ENCODE results near the gene POLR2B.
"Not testable (repeated sequence)": the region's sequence is repeated elsewhere in the genome, so short reads cannot be mapped to it uniquely, and the experiment has no call there.

The POLR2B gene

DNA sequence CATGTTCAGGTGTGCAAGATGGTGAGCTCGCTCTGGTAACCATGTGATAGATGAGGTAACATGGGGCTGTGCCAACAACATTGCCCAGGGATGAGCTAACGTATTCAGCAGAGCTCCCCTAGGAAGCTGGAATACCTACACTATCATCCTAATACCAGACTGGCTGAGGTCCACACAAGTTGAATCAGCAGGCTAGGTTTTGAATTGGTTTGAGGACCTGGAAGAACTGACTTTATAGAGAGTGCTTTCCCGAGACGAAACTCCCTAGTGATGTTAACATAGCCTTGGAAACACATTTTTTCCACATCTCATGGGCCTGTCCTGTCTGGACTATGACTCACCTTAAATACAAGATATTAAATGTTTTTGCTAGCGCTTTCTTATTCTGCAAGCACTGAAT is 74.8 kb downstream of the POLR2B start:
- DNase-seq (ENCODE audit: low read depth in 3 of 3) = no peak

DNA sequence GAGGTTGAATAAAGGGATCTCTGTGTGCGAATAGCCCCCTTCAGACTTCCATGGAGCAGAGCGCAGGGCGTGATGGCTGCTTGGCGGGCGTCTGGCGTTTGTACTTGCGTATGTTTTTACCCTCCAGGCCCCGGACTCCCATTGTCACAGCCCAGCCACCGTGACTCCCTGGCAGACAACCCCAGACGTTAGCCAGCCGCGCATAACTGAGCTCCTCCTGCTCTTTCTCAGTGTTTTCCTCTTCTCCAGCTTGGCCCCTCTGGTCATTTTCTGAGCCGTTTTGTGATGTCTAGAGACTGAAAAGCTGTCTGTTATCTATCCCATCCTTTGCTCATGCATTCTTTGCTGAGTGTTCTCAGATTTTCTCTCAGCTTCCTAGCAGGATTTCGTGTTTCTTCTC is 77.2 kb downstream of the POLR2B start:
- no peak for DNase-seq (ENCODE audit: low read depth in 3 of 3)

DNA sequence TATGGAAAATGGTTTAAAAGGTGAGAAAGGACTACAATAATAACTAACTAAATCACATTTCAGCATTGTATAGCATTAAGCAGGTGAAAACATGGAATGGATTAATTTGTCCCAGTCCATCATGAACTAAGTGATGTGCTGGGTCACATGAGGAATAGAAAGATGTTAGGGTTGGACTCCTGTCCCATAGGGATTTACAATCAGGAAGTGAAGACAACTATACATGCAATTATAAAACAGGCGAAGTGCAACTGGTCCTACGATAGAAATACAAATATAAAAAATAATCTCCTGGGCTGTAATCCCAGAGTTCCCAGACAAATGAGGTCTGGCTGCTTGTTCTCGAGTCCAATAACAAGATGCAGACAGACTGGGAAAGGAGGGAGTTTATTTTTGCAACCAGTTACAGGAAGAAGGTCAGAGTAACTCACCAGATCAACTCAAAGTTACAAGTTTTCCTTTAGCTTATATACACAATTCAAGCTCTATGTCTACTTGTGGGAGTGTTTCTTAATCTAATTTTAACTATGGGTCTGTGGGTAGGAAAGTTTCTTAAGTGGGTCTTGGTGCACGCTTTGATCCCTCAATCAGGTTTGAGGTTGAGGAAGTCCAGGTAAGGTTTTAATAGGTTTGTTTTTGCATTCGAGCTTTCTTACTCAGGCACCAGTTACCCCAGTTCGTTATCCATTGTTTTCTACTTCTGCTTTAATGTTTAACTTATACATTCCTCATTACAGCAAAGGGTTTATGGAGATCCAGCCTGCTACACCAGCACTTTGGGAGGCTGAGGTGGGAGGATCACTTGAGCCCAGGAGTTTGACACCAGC is 81.4 kb downstream of the POLR2B start:
- DNase-seq (ENCODE audit: low read depth in 3 of 3) = no peak

DNA sequence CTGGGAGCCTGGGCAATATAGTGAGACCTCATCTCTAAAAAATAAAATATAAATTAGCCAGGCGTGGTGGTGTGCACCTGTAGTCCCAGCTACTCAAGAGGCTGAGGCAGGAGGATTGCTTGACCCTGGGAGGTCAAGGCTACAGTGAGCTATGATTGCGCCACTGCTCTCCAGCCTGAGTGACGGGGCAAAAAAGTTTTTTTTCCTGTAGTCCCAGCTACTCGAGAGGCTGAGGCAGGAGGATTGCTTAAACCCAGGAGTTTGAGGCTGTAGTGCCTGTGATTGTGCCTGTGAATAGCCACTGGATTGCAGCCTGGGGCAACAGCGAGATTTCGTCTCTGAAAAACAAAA is 82.0 kb downstream of the POLR2B start:
- not testable (repeated sequence) for DNase-seq (ENCODE audit: low read depth in 3 of 3)

DNA sequence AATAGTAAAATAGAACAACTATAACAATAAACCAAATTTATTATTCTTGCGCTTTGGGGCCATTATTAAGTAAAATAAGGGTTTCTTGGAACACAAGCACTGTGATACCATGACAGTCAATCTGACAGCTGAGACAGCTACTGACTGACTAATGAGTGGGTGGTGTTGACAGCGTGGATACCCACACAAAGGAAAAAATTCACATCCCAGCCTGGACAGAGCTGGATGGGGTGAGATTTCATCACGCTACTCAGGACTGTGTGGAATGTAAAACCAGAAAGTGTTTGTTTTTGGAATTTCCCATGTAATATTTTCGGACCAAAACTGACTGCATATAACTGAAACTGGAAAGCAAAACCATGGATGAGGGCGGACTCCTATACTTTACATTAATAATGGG is 82.7 kb downstream of the POLR2B start:
- DNase-seq (ENCODE audit: low read depth in 3 of 3) = no peak

DNA sequence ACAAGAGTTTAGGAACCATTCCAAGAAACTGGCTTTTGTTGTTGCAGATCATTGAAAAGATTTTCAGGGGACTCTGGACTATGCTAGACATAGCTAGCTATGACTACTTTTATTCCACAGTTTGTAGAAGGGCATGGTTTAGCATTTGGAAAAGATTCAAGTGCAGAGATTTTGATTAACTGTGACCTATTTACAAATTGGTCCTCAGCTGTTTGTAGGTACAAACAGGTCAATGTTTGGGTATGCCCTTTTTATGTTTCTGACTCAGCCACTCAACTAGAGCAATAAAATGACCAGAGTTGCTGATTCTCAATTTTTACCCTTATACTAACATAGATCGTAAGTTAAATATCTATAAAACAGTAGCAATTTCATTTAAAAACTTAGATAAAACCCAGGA is 84.8 kb downstream of the POLR2B start:
- no peak for DNase-seq (ENCODE audit: low read depth in 3 of 3)

DNA sequence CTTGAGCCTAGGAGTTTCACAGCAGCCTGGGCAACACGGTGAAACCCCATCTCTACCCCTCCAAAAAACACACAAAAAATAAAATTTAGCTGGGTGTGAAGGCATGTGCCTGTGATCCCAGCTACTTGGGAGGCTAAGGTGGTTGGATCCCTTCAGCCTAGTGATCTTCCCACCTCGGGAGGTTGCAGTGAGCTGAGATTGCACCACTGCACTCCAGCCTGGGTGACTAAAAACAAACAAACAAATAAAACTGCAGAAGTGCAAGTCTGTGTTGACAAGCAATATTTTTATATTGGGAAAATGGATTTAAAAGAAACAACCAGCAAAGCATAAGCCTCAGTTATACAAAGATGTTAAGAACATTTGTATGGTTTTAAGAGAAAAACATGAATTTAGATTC is 85.4 kb downstream of the POLR2B start:
- DNase-seq (ENCODE audit: low read depth in 3 of 3) = no peak

DNA sequence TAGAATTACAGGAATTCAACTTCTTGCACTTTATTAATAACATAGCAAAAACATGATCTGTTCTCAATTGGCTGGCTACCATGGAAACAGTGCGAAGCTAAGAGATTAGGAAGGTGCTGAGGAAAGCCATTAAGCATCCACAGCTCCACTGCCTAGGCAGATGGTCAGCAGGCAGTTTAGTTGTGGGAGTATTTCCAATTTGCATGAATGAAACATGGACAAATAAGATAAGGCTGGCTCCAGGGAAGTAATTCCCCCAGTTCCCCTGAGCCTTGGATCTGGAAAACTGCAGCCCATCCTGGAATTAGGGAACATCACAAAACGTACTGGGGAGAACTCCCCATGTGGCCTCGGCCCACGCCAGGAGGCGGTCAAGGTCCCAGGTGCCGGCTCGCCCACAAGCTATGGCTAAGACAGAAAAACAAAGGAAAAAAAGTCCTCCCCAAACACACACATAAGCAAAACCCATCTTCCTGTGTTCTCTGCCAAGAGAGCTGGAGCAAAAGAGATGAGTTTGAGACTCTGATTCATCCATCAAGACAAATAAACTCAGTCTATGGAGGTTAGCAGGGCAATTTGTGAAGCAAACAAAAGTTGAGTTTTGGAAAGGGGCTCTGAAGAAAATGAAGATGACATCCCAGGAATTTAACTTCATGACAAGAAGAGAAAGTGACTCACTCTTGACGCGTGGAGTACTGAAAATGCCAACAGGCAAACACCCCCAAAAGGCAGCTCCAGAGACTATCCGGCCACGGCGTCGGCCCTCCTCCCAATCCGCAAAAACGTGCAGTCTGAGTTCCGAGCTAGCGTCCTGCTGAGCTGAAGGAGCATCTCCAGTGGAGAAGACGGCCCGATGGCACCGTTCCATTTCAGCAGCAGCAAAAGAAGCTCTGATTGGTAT is 86.4 kb downstream of the POLR2B start:
- no peak for DNase-seq (ENCODE audit: low read depth in 3 of 3)

DNA sequence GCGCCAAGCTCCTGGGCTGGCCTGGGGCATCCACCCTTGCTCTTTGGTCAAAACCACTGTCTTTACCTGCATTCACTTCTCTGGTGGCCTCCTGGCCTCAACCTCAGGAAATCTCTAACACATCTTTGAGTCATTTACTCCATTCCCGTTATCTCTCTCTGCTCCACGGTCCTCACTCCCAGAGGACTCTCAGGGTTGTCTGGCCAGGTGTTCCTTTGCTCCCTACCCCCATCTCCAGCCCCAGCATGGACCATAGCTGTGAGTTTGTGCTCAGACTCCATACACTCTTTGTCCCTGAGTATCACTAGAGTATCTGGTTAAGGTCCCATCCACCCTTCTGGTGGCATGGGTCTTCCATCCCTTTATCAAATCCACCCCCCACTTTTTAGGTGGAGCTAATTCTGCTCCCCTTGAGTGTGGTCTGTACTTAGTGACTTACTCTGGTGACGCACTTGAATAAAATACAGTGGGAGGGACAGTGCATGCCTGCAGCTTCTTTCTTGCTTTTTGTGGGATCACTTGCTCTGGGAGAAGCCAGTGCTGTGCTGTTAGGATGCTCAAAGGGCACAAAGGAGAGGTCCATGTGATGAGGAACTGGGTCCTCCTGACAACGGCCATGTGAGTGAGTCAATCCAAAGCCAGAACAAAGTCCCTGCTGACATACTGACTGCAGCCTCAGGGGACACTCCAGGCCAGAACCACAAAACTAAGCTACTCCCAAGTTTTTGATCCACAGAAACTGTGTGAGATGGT is 87.2 kb downstream of the POLR2B start:
- DNase-seq (ENCODE audit: low read depth in 3 of 3) = no peak

DNA sequence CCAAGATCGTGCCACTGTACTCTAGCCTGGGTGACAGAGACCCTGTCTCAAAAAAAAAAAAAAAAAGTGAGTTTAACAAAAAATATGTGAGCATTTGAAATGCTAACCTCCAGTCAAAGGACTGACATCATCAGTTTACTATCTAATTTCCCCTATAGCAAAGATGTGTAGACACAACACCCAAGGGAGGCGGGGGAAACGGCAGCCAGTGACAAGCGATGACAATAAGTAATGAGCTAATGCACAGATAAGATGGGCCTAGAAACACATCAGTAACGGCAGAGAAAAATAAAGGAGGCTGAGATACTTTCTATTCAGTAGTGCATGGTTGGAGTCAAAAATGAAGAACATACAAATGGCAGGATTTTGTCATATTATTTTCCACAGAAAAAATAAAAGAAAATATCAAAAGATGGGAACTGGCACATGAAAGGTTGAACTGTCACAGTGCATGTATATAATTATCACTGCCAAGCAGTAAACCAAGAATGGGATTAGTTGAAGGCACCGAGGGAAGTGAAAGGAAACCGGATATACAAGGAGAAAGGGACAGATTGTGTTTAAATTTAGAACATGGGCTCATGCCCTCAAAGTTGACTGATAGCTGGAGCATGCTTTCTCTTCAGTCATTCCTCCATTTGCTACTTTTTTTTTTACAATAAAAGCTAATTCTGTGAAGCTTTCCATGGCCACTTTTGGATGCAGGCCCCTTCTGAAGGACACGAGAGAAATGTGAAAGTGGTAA is 89.7 kb downstream of the POLR2B start:
- DNase-seq (ENCODE audit: low read depth in 3 of 3) = no peak

DNA sequence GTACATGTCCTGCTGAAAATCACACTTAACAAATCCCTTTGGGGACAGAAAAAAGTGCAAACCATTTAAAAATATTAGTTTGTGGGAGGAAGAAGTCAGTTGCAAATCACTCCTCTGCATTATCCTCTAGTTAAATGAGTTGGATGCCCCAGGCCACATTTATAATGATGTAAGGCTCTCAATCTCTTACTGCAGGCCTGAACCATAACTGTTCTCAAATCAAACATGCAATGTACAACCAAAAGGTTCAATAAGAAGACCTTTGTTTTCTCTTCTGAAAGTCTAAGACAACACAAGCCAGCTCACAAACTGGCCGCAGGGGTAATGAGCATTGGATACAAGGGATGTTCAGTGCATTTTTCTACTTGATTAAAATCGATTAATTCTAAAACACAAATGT is 91.8 kb downstream of the POLR2B start:
- no peak for DNase-seq (ENCODE audit: low read depth in 3 of 3)

DNA sequence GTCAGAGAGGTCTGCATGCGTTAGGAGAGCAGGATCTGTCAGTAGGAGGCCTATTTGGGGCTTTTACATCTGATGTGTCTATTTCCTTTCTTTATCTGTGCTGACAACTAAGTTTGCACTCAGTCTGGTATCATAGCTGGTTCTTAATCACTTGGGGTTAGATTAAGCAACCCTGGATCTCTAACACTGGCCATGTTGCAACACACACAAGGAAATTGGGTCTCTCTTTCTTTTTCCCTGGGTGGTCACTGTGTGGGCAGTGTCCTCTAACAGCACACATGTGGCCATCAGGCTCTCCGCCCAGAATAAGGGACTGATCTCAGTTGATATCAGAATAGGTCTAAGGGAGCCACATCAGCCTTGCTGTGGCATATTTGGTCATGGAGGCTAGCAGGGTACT is 92.6 kb downstream of the POLR2B start:
- no peak for DNase-seq (ENCODE audit: low read depth in 3 of 3)

DNA sequence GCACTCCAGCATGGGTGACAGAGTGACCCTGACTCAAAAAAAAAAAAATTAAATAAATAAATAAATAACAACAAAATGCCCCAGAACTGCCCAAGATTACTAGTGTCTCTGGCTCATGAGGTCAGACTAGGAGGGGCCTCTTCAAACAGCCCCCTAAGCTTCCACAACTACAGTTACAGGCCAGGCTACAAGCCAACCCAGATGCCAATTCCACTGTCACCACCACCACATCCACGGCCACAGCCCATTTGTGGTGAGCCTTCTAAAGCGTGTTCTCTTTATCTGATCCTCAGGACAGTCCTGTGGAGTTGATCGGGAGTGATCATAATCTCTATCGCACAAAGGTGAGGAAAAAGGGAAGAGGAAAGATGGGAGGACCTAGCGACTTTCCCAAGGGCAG is 94.9 kb downstream of the POLR2B start:
- DNase-seq (ENCODE audit: low read depth in 3 of 3) = no peak

DNA sequence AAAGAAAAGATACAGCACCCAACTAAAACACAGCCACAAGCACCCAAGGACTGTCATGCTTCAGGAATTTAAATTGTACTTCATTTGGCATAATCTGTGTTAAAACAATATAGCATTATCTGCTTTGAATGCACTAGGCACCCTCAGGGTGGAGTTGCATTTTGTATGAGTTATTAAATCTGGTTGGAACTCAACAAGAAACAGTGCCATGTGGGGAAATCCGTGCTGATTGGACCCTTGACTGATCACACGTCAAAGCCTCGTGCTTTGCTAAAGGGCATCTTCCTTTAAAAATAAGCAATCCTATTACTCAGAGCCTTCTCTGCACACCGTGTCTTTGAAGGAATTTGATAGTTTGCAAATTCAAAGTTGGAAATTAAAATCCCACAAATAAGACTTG is 96.0 kb downstream of the POLR2B start:
- DNase-seq (ENCODE audit: low read depth in 3 of 3) = no peak

DNA sequence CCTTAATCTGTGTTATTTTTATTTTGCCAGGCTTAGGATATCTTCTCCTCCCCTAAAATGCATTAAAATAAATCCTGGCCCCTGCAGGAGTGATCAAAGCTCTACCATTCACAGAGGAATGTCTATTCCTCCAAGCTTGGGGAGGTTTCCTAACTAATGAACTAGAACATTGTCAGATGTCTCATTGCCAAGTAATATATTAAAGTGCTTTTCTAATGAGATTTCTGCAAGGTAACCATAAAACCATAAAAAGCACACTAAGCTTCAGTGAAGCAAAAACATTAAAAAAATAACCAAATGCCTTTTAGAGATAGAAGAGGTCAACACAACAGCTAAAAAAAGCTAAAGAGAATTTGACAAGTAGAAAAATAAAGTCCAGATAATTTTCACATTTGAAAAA is 96.7 kb downstream of the POLR2B start:
- DNase-seq (ENCODE audit: low read depth in 3 of 3) = no peak

DNA sequence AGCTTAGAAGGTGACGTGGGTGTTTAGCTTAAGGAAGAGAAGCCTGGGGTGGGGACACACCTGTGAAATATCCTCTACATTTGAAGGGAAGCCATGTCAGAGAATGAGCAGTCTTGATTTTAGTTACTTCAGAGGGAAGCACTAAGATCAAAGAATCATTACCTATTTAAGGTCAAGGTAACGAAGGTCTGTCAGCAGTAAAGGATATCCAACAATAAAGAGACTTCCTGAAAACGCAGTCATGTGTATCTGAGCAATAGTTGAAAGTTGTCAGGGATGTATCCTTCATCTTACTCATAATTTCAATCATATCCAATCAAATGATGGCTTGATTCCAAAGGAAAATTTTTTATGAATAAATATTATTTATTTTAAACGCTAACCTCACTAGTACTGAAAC is 98.0 kb downstream of the POLR2B start:
- no peak for DNase-seq (ENCODE audit: low read depth in 3 of 3)

DNA sequence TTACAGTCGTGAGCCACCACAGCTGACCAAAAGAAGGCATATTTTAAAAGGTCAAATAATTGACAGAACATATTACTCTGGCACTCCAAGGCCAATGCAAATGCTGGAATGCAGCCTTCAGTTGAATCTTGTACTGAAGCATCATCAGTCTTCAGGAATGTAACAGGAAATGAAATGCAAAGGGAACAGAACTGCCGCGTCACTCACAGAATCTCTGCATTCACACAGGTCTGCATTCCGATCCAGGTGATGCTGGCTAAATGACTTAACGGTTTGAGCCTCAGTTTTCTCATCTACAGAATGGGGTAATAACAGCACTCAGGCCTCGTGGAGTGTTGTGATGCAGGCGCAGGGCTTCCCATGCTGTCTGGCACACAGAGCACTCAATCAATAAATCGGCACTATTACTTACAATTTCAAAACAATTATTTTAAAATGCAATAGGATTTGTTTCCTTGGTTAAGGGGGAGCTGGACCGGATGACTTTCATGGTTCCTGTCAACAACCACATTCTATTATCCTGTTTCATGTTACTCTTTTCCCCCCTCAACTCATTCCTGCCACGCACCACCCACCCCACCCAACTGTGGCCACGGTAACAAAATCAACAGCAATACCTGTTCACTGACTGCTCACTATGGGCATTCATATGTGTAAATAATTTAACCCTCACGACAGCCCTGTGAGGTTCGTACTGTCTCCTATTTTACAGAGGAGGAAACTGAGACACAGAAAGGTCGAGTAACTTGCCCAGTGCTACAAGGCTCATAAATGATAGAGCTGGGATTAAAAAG is 99.1 kb downstream of the POLR2B start:
- no peak for DNase-seq (ENCODE audit: low read depth in 3 of 3)

DNA sequence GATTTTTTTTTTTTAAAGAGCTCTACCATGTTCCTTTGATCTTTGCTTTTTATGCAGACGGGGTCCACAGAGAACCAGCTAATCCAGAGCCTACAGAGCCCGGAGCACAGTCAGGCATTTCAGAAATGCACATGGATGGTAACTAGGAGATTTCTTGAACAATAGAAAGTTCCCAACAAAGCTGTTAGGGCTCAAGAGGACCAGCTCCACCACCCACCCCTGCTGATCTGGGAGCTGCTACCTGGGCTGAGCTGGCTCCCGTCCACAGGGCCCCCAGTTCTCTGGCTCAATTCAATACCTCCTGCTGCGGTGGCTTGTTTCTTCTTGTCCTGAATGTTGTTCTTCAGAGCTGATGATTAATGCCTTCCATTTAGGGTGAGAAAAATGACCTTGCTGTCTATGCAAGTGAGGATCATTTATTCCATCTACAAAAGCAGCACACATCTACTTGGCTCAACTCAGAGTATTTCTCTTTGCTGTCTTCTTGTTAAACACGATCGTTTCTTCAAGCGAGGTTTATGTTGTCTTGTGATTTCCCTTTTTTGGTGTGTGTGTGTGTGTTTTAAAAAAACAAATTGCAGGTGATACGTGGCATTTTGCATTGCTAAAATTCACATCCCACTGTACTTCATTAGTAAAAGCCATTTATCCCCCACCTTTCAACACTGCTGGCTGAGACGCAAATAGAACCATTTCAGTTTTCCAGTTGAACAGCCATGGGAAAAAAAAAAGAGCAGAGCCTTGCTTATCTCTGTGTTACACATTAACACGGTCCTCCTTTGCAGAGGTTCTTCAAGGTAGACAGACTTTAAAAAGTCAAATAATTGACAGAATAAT is 100.2 kb downstream of the POLR2B start:
- DNase-seq (ENCODE audit: low read depth in 3 of 3) = no peak

Measured in stimulated activated CD4-positive, alpha-beta T cell treated with anti-CD3 and anti-CD28 coated beads, TNF-alpha, amount 100 ng/mL, for 4 hours (primary cell).